ENCODE data around the gene SGCD. TPM values are rescaled to one million over a fixed set of nuclear protein-coding genes. Genes with fewer than 3 reads are reported as not detected.

SGCD gene
- total RNA-seq (2014; rRNA removed; shearing (Covaris generic)): 0.30 TPM in 1 of 2 replicates, not detected in the other
- 0.17 TPM in 1 of 2 replicates, not detected in the other for polyA plus RNA-seq (2014; cell fraction: nucleus; rRNA removed)

DNA sequence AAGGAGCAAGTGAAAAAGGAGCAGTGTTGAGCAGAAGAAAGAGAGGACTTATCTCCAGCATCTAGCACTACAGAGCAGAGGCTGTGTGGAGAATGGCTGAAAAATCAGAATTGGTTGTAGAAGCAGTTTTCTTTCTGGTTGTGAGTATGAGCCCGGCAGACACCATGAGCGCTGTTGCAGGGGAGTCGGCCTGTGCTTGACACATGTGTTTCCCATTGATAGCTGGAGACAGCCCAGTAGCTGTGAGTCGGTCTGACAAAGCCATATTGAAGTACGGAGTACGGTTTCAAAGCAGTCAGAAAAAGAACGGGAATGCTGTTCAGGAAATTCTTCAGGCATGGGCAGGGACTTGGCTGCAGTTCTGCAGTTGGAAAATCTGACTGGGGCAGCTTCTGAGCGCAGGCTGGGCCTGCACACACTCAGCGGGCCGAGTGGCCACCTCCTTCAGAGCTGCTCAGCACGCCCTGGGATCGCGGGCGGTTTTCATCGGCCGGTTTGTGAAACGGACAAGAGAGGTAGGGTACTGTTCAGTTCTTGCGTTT is at the start of gene SGCD:
Gene SGCD (plus strand): TSS at position 447 of the 542 bp plus-strand sequence.
- no peak for DNase-seq (ENCODE audit: extremely low read depth, low read depth)

DNA sequence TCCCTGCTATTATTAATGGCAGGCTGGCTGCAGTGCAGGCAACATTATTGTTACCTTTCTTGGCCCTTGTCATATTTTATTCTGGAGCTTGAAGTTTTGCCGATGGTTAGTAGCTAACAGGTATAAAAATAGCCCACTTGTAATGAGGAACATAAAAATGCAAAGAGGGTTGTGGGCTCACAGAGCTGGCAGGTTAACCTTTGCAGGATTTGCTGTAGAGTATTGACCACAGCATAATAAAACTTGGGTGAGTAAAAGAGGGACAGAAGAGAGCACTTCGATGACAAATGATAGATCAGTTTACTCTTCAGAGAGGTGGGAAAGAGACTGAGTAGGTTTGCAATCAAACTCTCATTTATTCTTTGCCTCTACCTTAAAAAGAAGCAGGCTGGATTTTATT is 49.7 kb upstream of the SGCD start:
- DNase-seq (ENCODE audit: extremely low read depth, low read depth): no peak

DNA sequence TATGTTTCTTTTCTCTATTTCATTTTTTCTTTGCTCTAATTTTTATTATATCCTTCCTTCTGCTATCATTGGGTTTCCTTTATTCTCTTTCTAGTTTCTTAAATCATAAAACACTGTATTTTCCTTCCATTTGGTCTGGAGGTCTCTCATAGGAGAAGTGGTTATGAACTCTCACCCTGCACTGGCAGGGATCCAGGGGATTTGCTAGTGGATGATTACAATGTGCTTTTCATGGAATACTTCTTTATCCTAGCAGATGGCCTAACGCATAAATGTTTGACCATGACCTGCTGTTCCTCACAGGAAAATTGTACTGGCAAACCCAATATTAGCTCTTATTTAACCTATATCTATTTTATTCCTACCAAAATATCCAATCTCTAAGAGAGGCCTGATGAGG is 31.5 kb upstream of the SGCD start:
- no peak for DNase-seq (ENCODE audit: extremely low read depth, low read depth)

DNA sequence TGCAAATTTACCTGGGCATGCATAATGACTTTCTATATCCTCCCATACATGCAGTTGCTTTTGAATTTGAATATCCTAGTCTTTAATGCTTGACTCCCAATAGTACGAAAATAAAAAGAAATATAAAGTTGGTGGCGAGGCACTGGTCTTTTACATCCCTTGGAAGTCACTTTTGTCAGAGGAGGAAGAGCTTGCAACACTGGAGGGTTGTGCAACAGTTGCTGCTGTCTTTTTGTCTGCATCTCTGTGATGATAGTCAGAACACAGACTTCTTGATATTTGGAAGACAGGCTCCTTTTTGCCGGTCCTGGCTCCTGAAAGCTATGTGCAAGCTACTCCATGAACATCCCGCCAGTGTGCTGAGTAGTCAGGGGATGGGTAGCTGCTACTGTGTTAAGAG is 16.8 kb upstream of the SGCD start:
- DNase-seq (ENCODE audit: extremely low read depth, low read depth): no peak

DNA sequence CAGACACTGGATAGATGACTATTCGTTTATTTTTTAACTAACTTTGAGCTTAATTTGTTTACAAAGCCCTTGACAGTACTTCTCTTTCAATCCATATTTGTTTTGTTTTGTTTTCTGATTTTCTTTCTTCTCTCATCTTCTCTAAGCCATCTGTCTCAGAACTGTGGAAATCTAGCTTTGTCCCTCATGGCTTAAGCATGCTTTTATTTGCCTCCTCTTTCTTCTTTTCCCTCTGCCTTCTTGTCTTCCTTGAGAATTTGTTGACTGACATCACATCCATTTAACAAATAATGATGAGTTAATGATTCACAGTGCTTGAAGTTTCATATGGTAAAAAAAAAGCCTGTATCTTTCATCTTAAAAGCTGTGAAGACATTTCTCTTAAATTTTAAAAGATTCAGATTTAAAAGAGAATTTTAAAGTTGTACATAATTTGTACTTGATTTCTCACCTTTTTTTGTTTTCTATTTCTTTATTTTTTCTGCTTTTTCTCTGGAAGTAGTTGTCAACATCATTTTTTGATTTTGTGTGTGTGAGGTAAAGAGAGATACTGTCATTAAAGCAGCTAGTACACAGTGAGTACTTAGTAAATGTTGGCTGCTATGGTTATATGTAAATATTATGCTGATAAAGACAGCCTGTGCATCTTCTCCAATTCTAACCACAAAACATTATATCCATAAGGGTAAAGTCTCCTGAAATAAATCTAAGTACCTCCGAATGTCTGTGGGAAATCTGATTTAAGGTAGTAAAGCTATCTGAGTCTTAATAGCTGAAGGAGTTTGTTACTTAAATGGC is 13.9 kb upstream of the SGCD start:
- DNase-seq (ENCODE audit: extremely low read depth, low read depth): no peak

DNA sequence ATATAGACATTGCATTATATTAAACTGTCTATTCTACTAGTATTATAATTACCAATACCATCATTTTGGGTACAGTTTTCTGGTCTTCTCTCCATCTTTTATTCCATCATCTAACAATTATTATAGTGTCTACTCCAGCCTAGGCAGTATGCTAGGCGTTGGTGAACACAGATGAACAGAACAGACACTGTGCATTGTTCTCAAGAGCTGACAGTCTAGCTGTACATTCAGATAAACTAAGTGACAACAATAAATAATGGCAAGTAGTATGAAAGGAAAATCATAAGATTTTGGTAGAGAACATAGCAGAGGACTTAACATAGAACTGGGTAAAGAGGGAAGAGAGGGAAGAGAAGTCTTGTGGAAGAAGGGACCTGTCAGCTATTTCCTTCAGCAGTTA is 12.5 kb upstream of the SGCD start:
- no peak for DNase-seq (ENCODE audit: extremely low read depth, low read depth)

DNA sequence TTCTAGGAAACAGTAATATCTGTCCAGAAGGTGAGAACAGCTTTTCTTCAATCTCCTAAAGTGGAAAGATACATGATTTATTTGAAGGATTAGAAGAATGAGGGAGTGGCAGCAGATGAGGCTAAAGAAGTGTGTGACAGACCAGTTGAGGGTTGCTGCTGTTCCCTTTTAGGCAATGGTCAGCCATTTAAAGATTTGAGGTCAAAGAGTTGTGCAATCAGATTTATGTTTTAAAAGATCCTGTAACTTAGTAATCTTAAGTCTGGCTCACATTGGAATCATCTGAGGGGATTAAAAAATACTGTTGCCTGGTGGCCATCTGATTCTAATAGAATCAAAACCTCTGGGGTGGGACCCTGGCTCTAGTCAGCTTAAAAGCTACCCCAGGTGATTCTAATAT is 4.3 kb upstream of the SGCD start:
- no peak for DNase-seq (ENCODE audit: extremely low read depth, low read depth)

DNA sequence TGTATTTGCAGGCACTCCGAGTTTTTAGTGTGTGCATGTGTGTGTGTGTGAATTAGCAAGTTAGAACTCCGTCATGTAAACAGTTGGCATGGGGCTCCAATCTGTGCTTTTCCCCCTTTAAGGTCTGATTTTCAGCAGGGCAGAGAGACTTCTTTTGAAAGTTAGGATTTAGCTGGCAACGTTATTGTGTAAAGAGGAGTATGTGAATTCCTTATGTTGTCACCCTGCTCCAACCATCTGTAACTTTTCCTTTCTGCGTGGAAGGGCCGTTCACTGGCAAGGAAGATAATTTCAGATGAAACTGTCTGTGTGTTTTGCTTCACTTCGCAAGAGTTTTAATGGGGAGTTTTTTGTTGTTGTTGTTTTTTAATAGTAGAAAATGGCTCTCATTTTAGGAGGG is 332 bp downstream of the SGCD start:
- no peak for DNase-seq (ENCODE audit: extremely low read depth, low read depth)

DNA sequence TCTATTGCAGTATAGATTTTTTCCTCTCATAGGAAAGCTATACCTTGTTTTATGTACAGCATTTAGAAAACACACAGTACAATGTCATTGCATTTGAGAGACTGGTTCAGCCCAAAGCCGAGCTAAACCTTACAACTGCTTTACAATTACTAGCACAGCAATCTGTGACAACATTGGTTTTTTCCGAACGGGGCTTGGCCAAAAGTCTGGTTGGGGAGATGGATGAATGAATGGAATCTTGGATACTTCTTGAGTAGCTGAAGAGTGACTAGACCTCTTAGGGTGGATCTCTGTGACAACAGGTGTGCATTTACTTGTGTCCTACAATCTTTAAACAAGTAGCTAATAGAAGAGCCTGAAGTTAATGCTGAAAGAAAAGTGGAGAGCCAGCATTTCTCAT is 1.2 kb downstream of the SGCD start:
- DNase-seq (ENCODE audit: extremely low read depth, low read depth): no peak

DNA sequence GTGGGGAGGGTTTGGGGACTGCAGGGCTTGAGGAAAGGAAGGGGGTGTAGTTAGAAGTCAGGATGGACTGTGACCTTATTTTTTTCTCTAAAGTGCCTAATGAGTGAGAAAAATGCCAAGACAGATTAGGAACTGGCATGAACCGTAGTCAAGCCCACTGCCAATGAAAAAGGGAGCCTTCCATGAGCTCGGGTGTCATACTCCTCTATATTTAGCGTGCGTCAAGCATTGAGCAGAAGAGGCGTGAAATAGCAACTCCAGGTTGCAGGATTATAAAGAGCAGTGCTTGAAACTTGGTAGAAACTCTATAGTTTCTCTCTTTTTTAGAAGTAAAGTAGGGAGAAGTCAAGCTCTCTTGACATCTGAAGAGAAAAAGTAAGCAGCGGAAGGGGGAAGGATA is 1.8 kb downstream of the SGCD start:
- DNase-seq (ENCODE audit: extremely low read depth, low read depth): no peak

DNA sequence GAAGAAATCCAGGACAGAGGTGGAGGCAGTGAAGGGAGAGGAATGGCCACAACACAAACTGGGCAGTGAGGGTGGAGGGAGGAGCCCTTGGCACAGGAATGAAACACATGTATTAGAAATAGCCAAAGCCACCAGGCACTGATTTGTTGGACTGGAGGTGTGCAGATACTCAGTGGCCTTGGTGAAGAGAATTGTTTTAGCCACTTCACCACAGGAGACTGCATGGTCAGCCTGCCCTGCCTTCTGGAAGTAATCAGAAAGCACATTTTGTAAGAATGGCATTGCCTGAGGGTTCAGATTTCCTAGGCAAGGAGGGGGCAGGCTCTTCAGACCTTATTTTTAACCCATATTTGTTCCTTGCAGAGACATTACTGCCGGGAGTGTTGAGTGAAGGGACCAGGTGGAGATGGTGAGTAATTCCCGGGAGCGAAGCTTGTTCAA is 2.2 kb downstream of the SGCD start:
- DNase-seq (ENCODE audit: extremely low read depth, low read depth): no peak

DNA sequence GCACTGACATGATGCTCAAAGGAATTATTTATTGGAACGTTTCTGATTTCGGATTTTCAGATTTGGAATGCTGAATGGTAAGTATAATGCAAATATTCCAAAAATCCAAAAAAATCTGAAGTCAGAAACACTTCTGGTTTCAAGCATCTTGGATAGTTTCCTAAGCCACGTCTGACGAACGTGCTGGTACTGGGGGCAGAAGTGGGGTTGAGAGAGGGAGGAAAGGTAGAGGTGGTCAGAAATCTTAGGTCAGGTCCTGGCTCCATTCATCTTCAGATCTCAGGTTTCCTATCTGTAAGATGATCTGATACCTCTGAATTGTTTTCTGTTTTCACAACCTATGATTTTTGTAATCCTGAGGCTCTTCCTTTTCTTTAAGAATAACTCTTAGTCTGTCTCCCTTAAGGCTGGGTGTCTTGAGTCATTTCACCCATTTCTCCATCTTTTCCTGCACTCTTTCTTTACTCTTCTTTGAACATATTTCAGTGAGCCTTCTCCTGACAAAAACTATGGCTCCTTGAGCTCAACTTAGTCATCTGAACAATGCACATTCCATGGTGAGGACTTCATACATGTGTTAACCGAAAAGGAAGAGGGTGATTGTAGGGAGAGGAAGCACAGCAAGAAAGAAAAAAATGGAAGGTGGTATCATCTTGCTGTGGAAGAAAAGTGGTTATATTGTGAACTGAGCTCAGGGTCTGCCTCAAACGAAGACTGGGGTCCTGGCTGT is 3.3 kb downstream of the SGCD start:
- DNase-seq (ENCODE audit: extremely low read depth, low read depth): no peak

DNA sequence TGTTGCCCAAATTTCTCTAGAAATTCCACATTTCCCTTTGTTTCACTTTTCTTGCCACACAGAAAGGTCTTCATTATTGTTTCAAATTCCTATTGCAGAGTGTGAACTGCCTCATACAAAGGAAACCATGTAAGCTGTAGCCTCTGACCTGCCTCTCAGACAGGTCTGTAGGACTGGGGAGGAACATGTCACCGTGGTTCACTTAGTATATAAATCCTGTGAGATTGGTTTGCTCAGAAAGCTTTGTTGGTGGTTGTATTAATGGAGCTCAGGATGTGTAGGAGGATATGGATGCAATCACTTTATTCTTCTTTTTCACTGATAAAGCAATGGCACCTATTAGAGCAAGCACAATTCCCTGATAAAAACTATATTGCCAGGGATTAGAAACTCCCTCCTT is 4.2 kb downstream of the SGCD start:
- DNase-seq (ENCODE audit: extremely low read depth, low read depth): no peak

DNA sequence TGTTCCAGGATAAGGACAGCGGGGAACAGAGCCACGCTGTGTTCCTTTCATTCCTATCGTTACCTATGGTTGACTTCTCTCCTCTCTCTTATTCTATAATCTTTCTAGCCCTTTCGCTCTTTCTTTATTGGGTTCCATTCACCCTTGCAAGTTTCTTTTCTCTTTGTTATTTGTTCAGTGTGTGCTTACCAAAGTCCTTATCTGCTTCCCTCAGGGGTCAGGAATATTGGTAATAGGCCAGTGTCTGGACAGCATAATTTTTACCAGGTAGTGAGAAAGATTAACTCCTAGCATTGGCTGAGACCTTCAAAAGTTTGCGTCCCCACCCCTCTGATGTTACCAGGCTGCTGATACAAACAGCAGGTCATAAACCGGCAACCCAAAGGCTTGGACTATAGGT is 4.9 kb downstream of the SGCD start:
- no peak for DNase-seq (ENCODE audit: extremely low read depth, low read depth)

DNA sequence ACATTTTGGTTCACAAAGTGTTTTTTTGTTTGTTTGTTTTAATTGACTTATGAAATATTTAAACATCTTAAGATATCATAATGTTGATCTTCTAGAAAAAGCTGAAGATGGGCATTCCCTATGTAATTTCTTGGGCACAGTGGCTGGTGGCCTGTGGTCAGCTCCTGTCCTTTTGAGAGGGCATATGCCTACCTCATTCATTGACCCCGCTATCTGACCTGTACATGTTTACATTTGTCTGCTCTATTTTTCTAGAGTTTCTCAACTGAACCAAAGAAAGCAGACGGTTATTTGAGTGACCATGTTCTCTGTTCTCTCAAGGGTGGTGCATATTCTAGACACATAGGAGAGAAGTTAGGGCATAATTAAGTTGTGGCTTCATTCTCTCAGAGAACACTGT is 5.3 kb downstream of the SGCD start:
- no peak for DNase-seq (ENCODE audit: extremely low read depth, low read depth)

DNA sequence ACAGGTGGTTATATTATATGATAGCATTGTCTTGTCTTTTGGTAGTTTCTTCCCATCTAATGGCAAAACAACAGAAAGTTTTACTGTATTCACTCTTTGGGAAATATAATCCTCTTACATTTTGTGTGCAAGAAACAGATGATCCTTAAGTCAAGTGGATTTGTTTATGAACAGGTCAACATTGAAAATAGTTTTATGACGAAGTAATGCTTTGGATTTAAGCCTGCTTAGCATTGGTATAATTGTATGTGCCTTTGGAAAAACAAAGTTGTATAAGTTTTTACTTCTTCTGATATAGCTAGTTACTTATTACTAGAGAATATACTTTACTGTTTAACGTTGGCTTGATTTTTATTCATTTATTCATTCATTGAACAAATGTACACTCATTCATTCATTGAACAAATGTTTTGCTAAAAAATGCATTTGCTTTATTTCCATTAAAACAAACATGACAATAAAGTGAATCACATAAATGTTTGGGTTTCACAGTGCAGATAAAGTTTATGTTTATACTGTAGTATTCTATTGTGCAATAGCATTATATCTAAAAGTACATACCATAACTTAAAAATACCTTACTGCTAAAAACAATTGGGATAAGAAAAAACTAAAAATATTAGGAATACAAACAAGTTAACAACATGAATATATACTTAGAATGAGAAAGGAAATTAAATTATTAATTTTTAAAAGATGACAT is 12.3 kb downstream of the SGCD start:
- DNase-seq (ENCODE audit: extremely low read depth, low read depth): no peak

DNA sequence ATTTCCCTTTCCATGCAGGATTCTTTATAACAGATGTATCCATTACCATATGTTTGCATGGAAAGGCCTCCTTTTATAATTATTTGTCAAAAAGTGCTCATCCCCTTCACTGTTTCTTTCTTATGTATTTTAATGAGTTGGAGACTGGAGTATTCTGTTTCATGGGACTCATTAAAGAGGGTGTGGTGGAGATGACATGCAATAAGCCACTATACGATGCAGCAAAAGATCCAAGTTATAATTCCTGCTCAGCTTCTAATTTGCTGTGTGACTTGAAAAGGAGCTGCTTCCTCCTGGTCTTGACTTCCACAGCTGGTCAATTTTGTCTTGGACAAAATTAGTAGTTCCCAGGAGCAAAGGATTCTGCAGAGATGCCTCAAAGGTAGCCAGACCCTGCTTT is 13.9 kb downstream of the SGCD start:
- no peak for DNase-seq (ENCODE audit: extremely low read depth, low read depth)

DNA sequence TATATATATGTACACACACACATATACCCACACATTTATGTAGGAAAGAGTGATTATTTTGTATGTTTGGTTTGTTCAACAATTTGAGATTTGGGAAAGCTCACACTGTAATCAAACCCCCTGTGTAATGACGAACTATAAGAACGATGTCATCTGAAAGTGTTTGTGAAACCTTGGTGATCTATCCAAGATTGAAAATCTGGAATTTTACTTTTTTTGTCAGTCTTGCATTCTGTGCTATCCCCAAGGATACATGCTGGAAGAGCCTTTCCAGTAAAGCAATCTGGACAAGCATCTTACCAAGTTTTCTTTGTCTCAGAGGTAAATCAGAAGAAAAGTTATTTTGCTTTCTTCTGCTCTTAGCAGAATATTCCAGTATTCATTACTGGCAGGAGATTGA is 23.3 kb downstream of the SGCD start:
- DNase-seq (ENCODE audit: extremely low read depth, low read depth): no peak

DNA sequence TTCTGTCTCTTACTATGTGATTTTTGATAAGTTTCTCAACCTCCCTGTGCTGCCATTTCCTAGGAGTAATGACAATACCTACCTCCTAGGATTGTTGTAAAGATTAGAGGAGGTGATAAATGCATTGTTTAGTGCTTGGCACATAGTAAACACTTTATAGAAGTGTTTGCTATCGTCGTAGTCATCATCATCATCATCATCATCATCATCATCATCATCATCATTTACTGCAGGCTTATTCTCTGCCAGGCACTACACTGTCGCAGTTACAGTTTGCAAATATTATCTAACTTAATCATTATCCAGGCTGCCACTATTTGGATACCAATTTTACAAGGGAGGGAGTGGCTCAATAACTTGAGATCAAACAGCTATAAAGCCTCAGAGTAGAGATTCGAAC is 24.5 kb downstream of the SGCD start:
- no peak for DNase-seq (ENCODE audit: extremely low read depth, low read depth)

DNA sequence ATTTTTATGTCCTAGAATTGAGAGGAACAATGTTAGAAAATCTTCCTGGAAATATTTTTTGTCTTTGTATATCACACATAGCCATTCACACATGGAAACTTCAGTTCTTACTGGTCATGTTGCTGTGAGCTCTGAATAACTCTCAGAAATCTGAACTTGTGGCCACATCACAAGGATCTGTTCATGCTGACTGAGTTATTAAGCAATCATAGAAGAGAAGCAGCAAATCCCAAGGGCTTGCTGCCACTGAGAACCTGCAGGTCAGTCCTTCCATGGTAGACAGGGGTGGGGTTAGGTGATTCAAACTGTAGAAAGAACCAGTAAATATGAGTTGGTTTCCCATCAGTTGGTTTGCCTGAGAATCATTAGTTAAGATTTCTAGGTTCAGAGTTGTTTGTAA is 27.6 kb downstream of the SGCD start:
- DNase-seq (ENCODE audit: extremely low read depth, low read depth): no peak

DNA sequence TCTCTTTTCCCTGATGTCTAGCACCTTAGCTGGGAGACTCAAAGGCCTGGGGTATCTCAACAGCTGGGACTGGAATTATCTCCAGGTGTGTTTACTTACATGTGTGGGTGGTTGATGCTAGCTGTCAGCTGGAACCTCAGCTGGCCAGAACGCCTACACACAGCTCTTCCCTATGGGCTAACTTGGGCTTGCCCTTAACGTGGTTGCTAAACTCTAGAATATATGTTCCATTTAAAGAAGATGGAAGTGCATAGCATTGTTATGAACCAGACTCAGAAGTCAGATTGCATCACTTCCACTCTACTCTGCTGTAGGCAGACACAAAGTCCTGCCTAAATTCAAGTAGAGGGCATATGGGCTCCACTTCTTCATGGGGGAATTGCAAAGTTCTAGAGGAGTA is 29.3 kb downstream of the SGCD start:
- no peak for DNase-seq (ENCODE audit: extremely low read depth, low read depth)

Measured in NCI-H460 (cell line).